Gastrocnemius medialis (tissue), 4 donors: ENCODE measurements around the gene SLC6A8. TPM values are rescaled to one million over a fixed set of nuclear protein-coding genes. Genes with fewer than 3 reads are reported as not detected.

Experiments used
- ATAC-seq, 2 donors: fragments of 150-250 bp; one replicate each; pipeline ENCODE4 v1.9.1; 2016
- DNase-seq, 2 donors: peaks; one replicate each; pipeline ENCODE4 v3.0.0-alpha.2; 2019
- H3K27ac ChIP-seq, 4 donors: fragments of 200-600 bp; sonication (generic); 1 replicate in 1 of 4; 2 replicates in 3 of 4; pipeline ENCODE4 v1.5.1; 2016 to 2018; ENCODE audit warnings: mild to moderate bottlenecking in 2 of 4, moderate library complexity in 1 of 4
- H3K27me3 ChIP-seq, 3 donors: fragments of 200-600 bp; sonication (generic) in 2 of 3; 1 replicate in 1 of 3; 2 replicates in 2 of 3; pipeline versions ENCODE4 v1.5.1 to v1.6.0; 2016 to 2019; ENCODE audit warnings: mild to moderate bottlenecking in 1 of 3, moderate library complexity in 1 of 3
- H3K36me3 ChIP-seq, 2 donors: fragments of 200-600 bp; sonication (generic) in 1 of 2; one replicate each; pipeline ENCODE4 v1.5.1; 2017 to 2018
- H3K4me1 ChIP-seq, 2 donors: fragments of 200-600 bp; sonication (generic) in 1 of 2; one replicate each; pipeline ENCODE4 v1.5.1; 2016 to 2017; ENCODE audit warnings: mild to moderate bottlenecking in 2 of 2
- H3K4me3 ChIP-seq, 4 donors: fragments of 200-600 bp; sonication (generic) in 3 of 4; 1 replicate in 1 of 4; 2 replicates in 3 of 4; pipeline ENCODE4 v1.5.1; 2016 to 2019; ENCODE audit warnings: mild to moderate bottlenecking in 2 of 4
- H3K9me3 ChIP-seq, 3 donors: fragments of 200-600 bp; sonication (generic) in 2 of 3; 1 replicate in 1 of 3; 2 replicates in 2 of 3; pipeline ENCODE4 v1.5.1; 2016 to 2019
- POLR2A ChIP-seq, 2 donors: fragments of 450-650 bp; IDR thresholded peaks; one replicate each; pipeline ENCODE4 v1.6.1; 2017; ENCODE audit warnings: antibody characterized with exemption in 2 of 2, mild to moderate bottlenecking in 2 of 2, moderate library complexity in 2 of 2
- in situ Hi-C, 4 donors: fragments of 200-750 bp; cut with MboI; loops; one replicate each; pipeline versions ENCODE4 v1.15.0 to v1.8.0; 2017; ENCODE audit warnings: low sequenced_read_pairs in 4 of 4
- intact Hi-C: fragments of 100-400 bp; cut with DNase I; formaldehyde crosslinking; loops from one replicate; pipeline ENCODE4 v1.15.1; 2023; ENCODE audit warnings: low total_unique reads
- total RNA-seq, 4 donors: library from RNA; depleted of rRNA; stranded (reverse); fragments of >200 nt; gene quantifications; one replicate each; pipeline versions ENCODE4 v1.1.0 to v1.2.3, GENCODE V29; 2016
- TF ChIP-seq, protein P1 (sequence below), 5 experiments: fragments of 450-650 bp in 3 of 5; fragments of 200-600 bp in 2 of 5; sonication (generic) in 2 of 5; IDR thresholded peaks in 4 of 5; conservative IDR thresholded peaks in 1 of 5; 1 replicate in 4 of 5; 2 replicates in 1 of 5; pipeline ENCODE4 v1.5.1; 2016 to 2019; ENCODE audit warnings: antibody characterized with exemption in 5 of 5, mild to moderate bottlenecking in 3 of 5, moderate library complexity in 3 of 5

SLC6A8 gene
- total RNA-seq, 4 donors from 2014 or later, result 40.1 to 78.1 (median 45.0) TPM

DNA sequence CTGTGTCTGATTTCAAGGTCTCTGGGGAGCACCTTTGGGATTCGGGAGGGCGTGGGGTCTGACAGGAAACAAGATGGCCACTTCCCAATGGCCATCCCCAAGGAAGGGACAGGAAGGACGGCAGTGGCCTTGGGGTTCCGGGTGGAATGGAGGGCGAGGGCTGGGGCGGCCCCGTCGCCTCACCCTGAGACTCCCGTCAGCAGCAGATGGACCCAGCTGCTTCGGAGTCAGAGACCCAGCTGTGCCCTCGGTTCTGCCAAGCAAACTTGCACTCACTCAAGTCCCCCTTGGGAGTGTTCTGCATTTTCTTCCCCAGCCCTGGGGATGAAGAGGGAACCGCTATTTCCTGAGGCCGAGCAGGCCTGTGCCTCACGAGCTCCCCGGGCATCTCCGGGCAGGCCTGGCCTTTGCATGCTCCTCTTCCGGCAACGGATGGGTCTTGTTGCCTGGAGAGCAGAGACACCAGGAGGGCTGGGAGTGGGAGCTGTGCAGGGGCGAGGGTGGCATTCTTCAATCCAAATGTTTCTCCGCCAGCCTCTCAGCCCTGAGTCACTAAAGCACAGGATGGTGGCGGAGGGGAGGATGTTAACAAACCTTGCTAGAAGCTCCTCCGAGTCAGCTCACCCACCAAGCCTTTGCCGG is 47.6 kb upstream of the SLC6A8 start:
- Histone ChIP-seq H3K27ac (no peak overlapping the region), H3K27me3 (peaks cover 12 to 36% (median 29%) of the 10 kb centered on the region in 3 donors), H3K9me3 (no peaks in the 10 kb centered on the region), H3K36me3 (no peaks in the 10 kb centered on the region), H3K4me1 (peaks cover 0 to 8% of the 10 kb centered on the region in 2 donors), H3K4me3 (no peak overlapping the region)
- ATAC-seq, result no peak
- intact Hi-C loops (no loop called here), in situ Hi-C loops (no loop called here)
- no peak for DNase-seq
- TF ChIP-seq POLR2A (IDR thresholded peaks at IDR 0.05), result no peak
- TF ChIP-seq, protein P1, sequence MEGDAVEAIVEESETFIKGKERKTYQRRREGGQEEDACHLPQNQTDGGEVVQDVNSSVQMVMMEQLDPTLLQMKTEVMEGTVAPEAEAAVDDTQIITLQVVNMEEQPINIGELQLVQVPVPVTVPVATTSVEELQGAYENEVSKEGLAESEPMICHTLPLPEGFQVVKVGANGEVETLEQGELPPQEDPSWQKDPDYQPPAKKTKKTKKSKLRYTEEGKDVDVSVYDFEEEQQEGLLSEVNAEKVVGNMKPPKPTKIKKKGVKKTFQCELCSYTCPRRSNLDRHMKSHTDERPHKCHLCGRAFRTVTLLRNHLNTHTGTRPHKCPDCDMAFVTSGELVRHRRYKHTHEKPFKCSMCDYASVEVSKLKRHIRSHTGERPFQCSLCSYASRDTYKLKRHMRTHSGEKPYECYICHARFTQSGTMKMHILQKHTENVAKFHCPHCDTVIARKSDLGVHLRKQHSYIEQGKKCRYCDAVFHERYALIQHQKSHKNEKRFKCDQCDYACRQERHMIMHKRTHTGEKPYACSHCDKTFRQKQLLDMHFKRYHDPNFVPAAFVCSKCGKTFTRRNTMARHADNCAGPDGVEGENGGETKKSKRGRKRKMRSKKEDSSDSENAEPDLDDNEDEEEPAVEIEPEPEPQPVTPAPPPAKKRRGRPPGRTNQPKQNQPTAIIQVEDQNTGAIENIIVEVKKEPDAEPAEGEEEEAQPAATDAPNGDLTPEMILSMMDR (IDR thresholded peaks at IDR 0.05 in 4 of 5, conservative IDR thresholded peaks at IDR 0.05 in 1 of 5), result no peak

DNA sequence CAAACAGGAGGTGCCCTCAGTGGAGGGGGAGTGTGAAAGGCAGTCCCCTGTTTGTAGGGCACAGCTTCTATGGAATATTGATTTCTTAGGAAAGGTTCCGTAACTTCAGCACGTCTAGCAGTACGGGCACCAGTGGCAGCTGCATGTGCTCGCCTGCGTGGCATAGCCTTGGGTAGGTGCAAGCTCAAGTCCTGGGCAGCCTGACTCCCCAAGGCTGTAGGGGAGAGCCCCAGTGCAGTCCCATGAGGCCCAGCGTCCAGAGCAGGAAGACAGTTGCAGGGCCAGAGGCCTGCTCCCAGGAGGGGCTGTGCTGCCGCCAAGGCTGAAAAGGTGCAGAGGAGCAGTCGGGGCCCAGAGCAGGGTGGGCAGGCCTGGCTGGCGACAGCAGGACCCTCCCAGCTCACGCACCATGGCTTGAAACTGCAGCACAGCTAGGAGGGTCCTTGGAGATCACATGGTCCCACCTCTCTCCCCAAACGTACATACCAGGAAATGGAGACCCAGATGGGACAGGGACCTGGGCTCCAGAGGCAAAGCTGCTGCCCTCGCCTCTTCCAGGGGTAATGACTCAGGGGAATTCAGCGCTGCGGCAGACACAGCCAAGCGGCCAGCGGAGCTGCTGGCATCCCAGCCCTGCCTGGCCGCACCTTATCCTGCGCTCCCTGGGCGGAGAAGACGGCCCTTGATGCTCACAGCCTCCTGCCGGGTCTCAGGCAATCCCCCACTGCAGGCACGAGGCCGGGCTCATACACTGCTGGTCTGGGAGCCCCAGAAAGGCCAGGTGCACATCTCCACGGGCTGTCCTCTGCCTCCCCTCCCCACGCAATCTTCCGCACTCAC is 46.8 kb upstream of the SLC6A8 start:
- Histone ChIP-seq H3K27me3 (peaks cover 16 to 43% (median 37%) of the 10 kb centered on the region in 3 donors), H3K36me3 (no peaks in the 10 kb centered on the region), H3K4me1 (peaks cover 0 to 8% of the 10 kb centered on the region in 2 donors), H3K9me3 (no peaks in the 10 kb centered on the region), H3K4me3 (no peak overlapping the region), H3K27ac (no peak overlapping the region)
- no peak for DNase-seq
- TF ChIP-seq, protein P1 (IDR thresholded peaks at IDR 0.05 in 4 of 5, conservative IDR thresholded peaks at IDR 0.05 in 1 of 5), result no peak
- TF ChIP-seq POLR2A (IDR thresholded peaks at IDR 0.05), result no peak
- ATAC-seq, result no peak
- intact Hi-C loops, result no loop called here
- in situ Hi-C loops, result no loop called here

DNA sequence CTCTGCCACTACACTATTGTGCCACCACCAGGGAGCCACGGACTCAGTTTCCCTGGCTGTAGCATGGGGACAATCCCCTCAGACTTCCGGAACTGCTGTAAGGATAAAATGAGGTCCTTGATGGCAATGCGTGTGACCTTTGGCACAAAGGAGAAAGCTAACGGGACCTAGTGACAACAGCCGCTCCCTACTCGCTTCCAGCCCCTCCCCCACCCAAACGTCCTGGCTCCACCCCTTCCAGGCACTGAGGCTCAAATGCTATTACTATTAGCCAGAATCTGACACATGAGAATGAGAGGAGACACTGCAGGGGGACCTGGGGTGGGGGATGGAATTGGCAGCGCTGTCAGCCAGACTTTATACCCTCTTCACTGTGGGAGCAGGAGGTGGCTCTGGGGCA is 46.1 kb upstream of the SLC6A8 start:
- no peaks in the 10 kb centered on the region for H3K36me3 ChIP-seq
- H3K9me3 ChIP-seq, result no peaks in the 10 kb centered on the region
- in situ Hi-C loops, result no loop called here
- intact Hi-C loops, result no loop called here
- ATAC-seq (no peak), DNase-seq (no peak)
- no peak overlapping the region for H3K27ac ChIP-seq
- H3K4me3 ChIP-seq, result no peak overlapping the region
- peaks cover 0 to 8% of the 10 kb centered on the region in 2 donors for H3K4me1 ChIP-seq
- peaks cover 19 to 49% (median 44%) of the 10 kb centered on the region in 3 donors for H3K27me3 ChIP-seq
- no peak for TF ChIP-seq POLR2A (IDR thresholded peaks at IDR 0.05)
- TF ChIP-seq, protein P1 (IDR thresholded peaks at IDR 0.05 in 4 of 5, conservative IDR thresholded peaks at IDR 0.05 in 1 of 5), result no peak

DNA sequence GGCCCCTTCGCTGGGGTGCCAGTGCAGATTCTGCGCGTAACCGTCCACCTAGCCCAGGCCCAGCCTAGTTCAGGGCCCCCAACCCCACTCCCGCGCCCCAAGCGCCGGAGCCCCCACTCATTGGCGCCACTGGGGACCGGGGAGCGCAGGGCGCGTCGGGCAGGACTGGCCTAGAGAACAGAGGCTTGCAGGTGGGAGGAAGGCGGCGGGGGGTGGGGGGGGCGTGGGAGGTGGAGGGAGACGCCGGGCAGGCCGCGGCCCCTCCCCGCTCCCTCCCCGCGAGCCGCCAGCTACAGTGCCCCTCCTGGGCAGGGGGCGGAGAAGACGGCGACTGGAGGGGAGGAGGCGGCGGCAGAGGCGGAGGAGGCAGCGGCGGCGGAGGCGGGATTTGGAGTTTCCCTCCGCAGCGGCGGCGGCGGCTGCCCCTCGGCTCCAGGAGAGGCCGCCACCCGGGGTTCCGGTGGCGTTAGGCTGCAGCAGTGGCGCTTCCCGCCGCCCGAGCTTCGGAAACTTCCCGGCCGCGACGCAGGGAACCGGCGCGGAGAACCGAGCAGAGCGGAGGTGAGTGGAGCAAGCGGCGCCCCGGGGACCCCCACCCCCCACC is 45.6 kb upstream of the SLC6A8 start:
- H3K9me3 ChIP-seq, result no peaks in the 10 kb centered on the region
- no peak overlapping the region for H3K27ac ChIP-seq
- peaks cover 0 to 8% of the 10 kb centered on the region in 2 donors for H3K4me1 ChIP-seq
- in situ Hi-C loops (no loop called here), intact Hi-C loops (no loop called here)
- H3K27me3 ChIP-seq, result peaks cover 19 to 55% (median 46%) of the 10 kb centered on the region in 3 donors
- DNase-seq (no peak), ATAC-seq (no peak)
- no peaks in the 10 kb centered on the region for H3K36me3 ChIP-seq
- TF ChIP-seq, protein P1 (IDR thresholded peaks at IDR 0.05 in 4 of 5, conservative IDR thresholded peaks at IDR 0.05 in 1 of 5), result no peak
- TF ChIP-seq POLR2A (IDR thresholded peaks at IDR 0.05), result no peak
- H3K4me3 ChIP-seq, result no peak overlapping the region
